Uterus (tissue), 2 donors: Measurements from ENCODE around the gene C11orf86.

Source experiments
- POLR2A ChIP-seq, 2 donors: fragments of 450-650 bp; IDR thresholded peaks; one replicate each; pipeline ENCODE4 v1.6.1; 2016; ENCODE audit warnings: antibody characterized with exemption in 2 of 2, mild to moderate bottlenecking in 1 of 2, moderate library complexity in 1 of 2
- TF ChIP-seq, protein P1 (sequence below), 4 experiments: fragments of 200-600 bp in 2 of 4; fragments of 450-650 bp in 2 of 4; sonication (generic) in 2 of 4; IDR thresholded peaks; one replicate each; pipeline ENCODE4 v1.5.1; 2016 to 2019; ENCODE audit warnings: antibody characterized with exemption in 4 of 4, mild to moderate bottlenecking in 2 of 4, moderate library complexity in 1 of 4

GRCh38 chr11:66976028-66976467, 944 bp downstream of the C11orf86 start:
- TF ChIP-seq POLR2A (IDR thresholded peaks at IDR 0.05): no peak
- TF ChIP-seq, protein P1, sequence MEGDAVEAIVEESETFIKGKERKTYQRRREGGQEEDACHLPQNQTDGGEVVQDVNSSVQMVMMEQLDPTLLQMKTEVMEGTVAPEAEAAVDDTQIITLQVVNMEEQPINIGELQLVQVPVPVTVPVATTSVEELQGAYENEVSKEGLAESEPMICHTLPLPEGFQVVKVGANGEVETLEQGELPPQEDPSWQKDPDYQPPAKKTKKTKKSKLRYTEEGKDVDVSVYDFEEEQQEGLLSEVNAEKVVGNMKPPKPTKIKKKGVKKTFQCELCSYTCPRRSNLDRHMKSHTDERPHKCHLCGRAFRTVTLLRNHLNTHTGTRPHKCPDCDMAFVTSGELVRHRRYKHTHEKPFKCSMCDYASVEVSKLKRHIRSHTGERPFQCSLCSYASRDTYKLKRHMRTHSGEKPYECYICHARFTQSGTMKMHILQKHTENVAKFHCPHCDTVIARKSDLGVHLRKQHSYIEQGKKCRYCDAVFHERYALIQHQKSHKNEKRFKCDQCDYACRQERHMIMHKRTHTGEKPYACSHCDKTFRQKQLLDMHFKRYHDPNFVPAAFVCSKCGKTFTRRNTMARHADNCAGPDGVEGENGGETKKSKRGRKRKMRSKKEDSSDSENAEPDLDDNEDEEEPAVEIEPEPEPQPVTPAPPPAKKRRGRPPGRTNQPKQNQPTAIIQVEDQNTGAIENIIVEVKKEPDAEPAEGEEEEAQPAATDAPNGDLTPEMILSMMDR (IDR thresholded peaks at IDR 0.05): peak; percentile 18 to 38 (median 28)
